22Rv1 (cell line): ENCODE data around the gene EYA2.
A peak's percentile ranks its signal among the peaks of the same experiment; 100 is the strongest.
"Not testable (repeated sequence)": the region's sequence is repeated elsewhere in the genome, so short reads cannot be mapped to it uniquely, and the experiment has no call there.

Experiments used
- H3K27ac ChIP-seq: fragments of 450-650 bp; 2 replicates; pipeline ENCODE4 v1.5.1; 2017
- ZFX ChIP-seq: fragments of 450-650 bp; IDR thresholded peaks from 2 replicates; pipeline ENCODE4 v1.6.1; 2017; ENCODE audit warnings: antibody characterized with exemption, borderline replicate concordance
- TF ChIP-seq, protein P1 (sequence below): fragments of 450-650 bp; IDR thresholded peaks from 2 replicates; pipeline ENCODE4 v1.5.1; 2017; ENCODE audit warnings: mild to moderate bottlenecking

Gene EYA2

DNA sequence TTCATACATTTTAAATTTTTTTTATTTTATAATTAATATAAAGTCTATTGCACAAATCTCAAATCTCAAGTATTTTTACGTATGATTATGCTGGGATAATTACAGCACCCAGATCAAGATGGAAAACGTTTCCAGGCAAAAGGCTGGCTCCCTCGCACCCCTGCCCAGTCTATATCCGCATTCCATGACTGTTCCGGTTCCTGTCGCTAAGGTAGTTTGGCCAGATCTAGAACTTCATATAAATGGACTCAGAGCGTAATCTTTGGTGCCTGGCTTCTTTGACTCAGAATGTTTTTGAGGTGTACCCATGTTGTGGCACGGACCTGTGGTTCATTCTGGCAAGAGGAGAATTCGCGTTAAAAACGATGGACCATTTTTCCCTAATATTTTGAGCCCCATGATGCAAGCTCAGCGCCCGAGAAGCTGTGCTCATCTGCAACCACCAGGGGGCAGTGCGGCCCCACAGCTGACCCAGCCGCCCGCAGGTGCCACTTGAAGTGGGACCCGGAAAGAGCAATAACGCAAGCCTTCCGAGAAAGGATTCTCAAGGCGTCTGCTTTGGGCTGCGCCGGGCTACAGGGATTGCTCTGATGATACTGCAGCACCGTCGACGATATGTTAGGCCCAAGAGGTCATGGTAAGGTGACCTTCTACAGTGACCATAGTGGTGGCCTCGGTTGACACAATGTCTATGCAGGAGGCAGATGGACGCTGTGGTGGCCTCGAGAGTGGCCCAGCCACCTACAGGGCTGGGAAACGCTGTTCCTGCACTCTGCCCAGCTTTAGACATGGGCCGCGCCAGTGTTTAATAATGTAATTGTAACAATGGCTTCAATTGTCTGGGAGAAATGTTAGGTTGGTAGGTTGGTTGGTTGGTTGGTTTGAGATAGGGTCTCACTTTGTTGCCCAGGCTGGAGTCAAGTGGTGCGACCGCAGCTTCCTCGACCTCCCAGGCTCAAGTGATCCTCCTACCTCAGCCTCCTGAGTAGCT lies 301.7 kb downstream of the EYA2 start:
- no peak overlapping the region for H3K27ac ChIP-seq
- TF ChIP-seq, protein P1, sequence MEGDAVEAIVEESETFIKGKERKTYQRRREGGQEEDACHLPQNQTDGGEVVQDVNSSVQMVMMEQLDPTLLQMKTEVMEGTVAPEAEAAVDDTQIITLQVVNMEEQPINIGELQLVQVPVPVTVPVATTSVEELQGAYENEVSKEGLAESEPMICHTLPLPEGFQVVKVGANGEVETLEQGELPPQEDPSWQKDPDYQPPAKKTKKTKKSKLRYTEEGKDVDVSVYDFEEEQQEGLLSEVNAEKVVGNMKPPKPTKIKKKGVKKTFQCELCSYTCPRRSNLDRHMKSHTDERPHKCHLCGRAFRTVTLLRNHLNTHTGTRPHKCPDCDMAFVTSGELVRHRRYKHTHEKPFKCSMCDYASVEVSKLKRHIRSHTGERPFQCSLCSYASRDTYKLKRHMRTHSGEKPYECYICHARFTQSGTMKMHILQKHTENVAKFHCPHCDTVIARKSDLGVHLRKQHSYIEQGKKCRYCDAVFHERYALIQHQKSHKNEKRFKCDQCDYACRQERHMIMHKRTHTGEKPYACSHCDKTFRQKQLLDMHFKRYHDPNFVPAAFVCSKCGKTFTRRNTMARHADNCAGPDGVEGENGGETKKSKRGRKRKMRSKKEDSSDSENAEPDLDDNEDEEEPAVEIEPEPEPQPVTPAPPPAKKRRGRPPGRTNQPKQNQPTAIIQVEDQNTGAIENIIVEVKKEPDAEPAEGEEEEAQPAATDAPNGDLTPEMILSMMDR = peak; percentile 97
- no peak for TF ChIP-seq ZFX

DNA sequence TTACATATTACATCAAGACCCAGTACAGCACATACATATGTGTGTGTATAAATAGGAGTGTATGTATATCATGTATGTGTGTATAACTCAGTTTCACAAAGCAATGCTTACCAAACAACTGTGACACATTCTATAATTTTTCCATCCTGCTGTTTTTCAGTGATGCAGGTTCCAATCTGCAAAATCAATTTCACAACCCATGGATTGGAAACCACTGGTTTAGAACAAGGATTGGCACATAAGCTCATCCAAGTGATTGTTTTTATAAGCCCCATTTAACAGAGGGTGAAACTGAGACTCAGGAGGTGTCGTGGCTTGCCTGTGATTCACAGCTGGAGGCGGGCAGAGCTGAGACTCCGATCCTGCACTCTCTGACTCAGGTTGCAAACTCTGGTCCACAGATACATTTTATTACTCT lies 303.6 kb downstream of the EYA2 start:
- TF ChIP-seq, protein P1 = no peak
- TF ChIP-seq ZFX = no peak
- H3K27ac ChIP-seq = no peak overlapping the region

DNA sequence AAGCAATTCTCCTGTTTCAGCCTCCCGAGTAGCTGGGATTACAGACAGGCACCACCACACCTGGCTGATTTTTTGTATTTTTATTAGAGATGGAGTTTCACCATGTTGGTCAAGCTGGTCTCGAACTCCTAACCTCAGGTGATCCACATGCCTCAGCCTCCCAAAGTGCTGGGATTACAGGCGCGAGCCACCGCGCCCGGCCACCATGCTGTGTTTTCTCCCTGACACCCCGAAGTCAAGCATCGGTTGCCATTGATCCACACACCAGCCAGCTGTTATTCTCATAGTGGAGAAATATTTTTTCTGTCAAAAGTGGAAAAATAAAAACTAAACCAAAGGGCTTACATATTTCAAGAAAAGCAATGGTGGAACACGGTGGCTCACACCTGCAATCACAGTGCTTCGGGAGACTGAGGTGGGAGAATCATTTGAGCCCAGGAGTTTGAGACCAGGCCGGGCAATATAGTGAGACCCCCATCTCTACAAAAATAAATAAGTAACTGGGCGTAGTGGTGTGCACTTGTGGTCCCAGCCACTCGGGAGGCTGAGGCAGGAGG lies 304.4 kb downstream of the EYA2 start:
- no peak overlapping the region for H3K27ac ChIP-seq
- TF ChIP-seq ZFX = no peak
- TF ChIP-seq, protein P1 = no peak

DNA sequence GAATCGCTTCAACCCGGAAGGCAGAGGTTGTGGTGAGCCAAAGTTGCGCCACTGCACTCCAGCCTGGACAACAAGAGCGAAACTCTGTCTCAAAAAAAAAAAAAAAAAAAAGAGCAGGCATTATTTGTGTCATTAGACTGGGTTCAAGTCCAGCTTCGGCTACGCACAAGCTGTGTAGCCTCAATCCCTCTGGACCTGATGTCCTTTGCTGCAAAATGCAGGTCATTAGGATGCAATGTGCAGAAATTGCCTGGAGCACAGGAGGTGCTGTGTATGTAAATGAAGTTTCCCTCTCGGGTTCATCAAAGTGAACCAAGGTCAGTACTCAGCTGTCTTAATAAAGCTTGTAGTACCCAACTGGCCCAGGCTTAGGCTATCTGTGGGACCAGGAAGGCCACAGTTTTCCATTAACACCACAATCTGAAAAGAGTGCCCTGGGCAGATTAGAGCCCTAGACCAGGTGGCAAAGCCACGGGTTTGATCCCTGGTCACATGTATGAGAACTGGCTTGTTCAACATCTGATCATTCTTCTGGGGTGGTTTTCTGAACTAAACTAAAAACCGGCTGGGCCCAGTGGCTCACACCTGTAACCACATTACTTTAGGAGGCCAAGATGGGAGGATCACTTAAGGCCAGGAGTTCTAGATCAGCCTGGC lies 306.6 kb downstream of the EYA2 start:
- H3K27ac ChIP-seq = peak overlapping the region; percentile 69

DNA sequence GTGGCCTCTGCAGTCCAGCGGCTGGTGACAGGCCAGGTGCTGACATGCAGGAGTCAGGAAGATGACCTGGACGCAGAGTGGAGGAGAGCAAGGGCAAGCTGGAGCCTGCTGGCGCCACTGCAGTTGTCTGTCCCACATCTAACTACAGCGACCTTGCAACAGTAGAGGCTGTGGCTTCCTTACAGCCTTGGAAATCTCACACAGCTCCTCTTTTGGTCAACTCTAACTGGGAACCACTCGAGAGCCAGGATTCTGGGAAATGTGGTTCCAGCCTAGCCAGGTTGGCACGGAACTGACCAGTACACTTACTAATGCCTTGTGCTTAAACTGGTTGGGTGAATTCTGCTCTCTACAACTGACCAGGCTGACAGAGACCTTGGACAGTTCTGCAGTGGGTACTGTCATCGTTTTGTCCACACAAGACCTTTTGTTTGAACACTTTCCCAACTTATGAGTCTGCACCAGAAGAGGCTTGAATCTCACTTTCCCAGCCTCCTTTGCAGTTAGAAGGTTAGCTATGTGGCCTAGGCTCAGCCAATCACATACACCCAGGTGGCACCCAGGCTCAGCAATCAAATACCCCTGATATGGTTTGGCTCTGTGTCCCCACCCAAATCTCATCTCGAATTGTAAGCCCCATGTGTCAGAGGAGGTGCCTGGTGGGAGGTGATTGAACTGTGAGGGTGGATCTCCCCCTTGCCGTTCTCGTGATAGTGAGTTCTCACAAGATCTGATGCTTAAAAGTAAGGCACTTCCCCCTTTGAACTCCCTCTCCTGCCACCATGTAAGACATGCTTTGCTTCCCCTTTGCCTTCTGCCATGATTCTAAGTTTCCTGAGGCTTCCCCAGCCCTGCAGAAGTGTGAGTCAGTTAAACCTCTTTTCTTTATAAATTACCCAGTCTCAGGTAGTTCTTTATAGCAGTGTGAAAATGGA lies 308.4 kb downstream of the EYA2 start:
- TF ChIP-seq, protein P1 = no peak
- TF ChIP-seq ZFX = no peak
- no peak overlapping the region for H3K27ac ChIP-seq

More for the DNA sequence above, 306.6 kb downstream of the EYA2 start:
- TF ChIP-seq ZFX = no peak
- TF ChIP-seq, protein P1 = no peak

DNA sequence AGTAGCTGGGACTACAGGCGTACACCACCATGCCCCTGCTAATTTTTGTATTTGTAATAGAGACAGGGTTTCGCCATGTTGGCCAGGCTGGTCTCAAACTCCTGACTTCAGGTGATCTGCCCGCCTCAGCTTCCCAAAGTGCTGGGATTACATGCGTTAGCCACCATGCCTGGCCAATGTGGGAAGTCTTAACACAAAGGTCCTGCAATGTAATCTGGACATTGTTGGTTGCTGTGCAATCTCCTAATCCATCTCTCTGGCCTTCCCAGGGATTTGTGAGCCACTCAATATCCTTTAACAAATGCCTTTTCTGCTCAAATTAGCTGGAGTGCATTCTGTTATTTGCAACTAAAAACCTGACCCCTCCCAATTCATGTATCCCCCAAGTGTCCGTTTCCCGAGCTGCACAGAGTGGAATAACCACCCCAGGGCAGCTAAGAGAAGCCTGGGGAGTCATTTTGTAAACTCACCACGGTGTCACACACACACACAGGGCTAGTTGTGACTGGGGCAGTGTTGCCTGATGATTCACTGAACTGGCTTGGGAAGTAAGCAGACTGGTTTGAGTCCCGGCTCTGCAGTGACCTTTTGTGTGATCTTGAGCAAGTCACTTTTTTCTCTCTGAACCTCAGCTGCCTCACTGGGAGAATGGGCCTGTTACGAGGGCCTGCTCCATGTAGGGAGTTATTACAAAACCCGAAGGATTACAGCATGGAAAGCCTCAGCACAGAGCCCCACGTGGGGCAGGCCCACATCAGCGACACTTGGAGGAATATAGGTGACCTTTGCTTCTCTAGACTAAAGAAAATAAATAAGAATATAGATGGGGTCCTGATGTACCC lies 309.6 kb downstream of the EYA2 start:
- H3K27ac ChIP-seq = no peak overlapping the region
- TF ChIP-seq, protein P1 = no peak
- TF ChIP-seq ZFX = no peak

DNA sequence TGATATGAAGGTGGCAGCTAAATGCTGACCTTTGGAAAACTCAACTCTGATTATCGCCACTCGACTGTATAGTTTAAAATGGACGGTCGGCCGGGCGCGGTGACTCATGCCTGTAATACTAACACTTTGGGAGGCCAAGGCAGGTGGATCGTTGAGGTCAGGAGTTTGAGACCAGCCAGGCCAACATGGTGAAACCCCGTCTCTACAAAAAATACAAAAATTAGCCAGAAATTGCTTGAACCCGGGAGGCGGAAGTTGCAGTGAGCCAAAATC lies 310.1 kb downstream of the EYA2 start:
- not testable (repeated sequence) for H3K27ac ChIP-seq
